CD14-positive monocyte (primary cell): ENCODE results near the gene IL1B. TPM values are rescaled to one million over a fixed set of nuclear protein-coding genes. Genes with fewer than 3 reads are reported as not detected.

Experiments
- DNase-seq, 3 donors: peaks; one replicate each; pipeline ENCODE4 v3.0.0-alpha.2; 2011 to 2022
- H2AFZ ChIP-seq: 2 replicates; pipeline ENCODE4 v1.6.0; 2012; ENCODE audit warnings: mild to moderate bottlenecking, low read depth, low read length, inconsistent platforms; ENCODE audit not compliant: insufficient read depth, poor library complexity, severe bottlenecking
- H3K27ac ChIP-seq, 2 donors: 1 replicate in 1 of 2; 2 replicates in 1 of 2; pipeline ENCODE4 v1.5.1; 2012 to 2013; ENCODE audit warnings: low read length in 2 of 2, control low read depth in 1 of 2, inconsistent platforms in 1 of 2, low read depth in 1 of 2, mild to moderate bottlenecking in 1 of 2
- H3K27me3 ChIP-seq, 2 donors: one replicate each; pipeline versions ENCODE4 v1.6.0 to v1.6.1; 2011 to 2013; ENCODE audit warnings: low read length in 2 of 2; ENCODE audit not compliant: control insufficient read depth in 2 of 2, insufficient read depth in 2 of 2
- H3K36me3 ChIP-seq, 2 donors: replicated peaks in 1 of 2; 1 replicate in 1 of 2; 2 replicates in 1 of 2; pipeline versions ENCODE4 v1.5.1 to v1.6.1; 2012 to 2013; ENCODE audit warnings: low read length in 2 of 2, control low read depth in 1 of 2, inconsistent platforms in 1 of 2, mild to moderate bottlenecking in 1 of 2; ENCODE audit not compliant: insufficient read depth in 2 of 2, control insufficient read depth in 1 of 2
- H3K4me1 ChIP-seq, 2 donors: 1 replicate in 1 of 2; 2 replicates in 1 of 2; pipeline versions ENCODE4 v1.5.1 to v1.6.1; 2012 to 2013; ENCODE audit warnings: low read length in 2 of 2, control low read depth in 1 of 2, inconsistent platforms in 1 of 2, mild to moderate bottlenecking in 1 of 2, moderate library complexity in 1 of 2; ENCODE audit not compliant: insufficient read depth in 2 of 2, control insufficient read depth in 1 of 2
- H3K4me2 ChIP-seq: replicated peaks from 2 replicates; pipeline ENCODE3; 2012; ENCODE audit warnings: low read length, moderate library complexity, mild to moderate bottlenecking; ENCODE audit not compliant: poor library complexity, severe bottlenecking; ENCODE audit errors: extremely low read depth
- H3K4me3 ChIP-seq, 3 experiments: fragments of 200-600 bp in 1 of 3; sonication (generic) in 1 of 3; replicated peaks in 1 of 3; 1 replicate in 2 of 3; 2 replicates in 1 of 3; pipeline ENCODE4 v1.5.1; 2011 to 2013; ENCODE audit warnings: low read length in 3 of 3, mild to moderate bottlenecking in 3 of 3, control low read depth in 2 of 3, low read depth in 2 of 3, inconsistent platforms in 1 of 3, moderate library complexity in 1 of 3
- H3K79me2 ChIP-seq: 2 replicates; pipeline ENCODE4 v1.6.0; 2012; ENCODE audit warnings: mild to moderate bottlenecking, control low read depth, inconsistent platforms, low read length, moderate library complexity; ENCODE audit not compliant: insufficient read depth
- H3K9ac ChIP-seq: 2 replicates; pipeline ENCODE4 v1.6.0; 2017; ENCODE audit warnings: low read length, mild to moderate bottlenecking; ENCODE audit not compliant: insufficient read depth, poor library complexity, severe bottlenecking
- H3K9me3 ChIP-seq, 2 donors: replicated peaks in 1 of 2; 1 replicate in 1 of 2; 2 replicates in 1 of 2; pipeline versions ENCODE4 v1.5.1 to v1.6.1; 2012 to 2013; ENCODE audit warnings: low read length in 2 of 2, control low read depth in 1 of 2; ENCODE audit not compliant: control insufficient read depth in 1 of 2, insufficient read depth in 1 of 2
- H4K20me1 ChIP-seq: 2 replicates; pipeline ENCODE4 v1.6.0; 2012; ENCODE audit warnings: mild to moderate bottlenecking, low read length, control low read depth, moderate library complexity; ENCODE audit not compliant: insufficient read depth
- H3K27ac Mint-ChIP-seq, 7 donors: one replicate each; pipeline ENCODE4 v1.8.0; 2020; ENCODE audit warnings: mild to moderate bottlenecking in 7 of 7, mixed read lengths in 7 of 7, moderate library complexity in 6 of 7, inconsistent platforms in 2 of 7
- H3K27me3 Mint-ChIP-seq, 3 donors: one replicate each; pipeline ENCODE4 v1.8.0; 2021 to 2022; ENCODE audit warnings: low read depth in 3 of 3, mild to moderate bottlenecking in 3 of 3, mixed read lengths in 3 of 3, moderate library complexity in 3 of 3, inconsistent platforms in 1 of 3
- H3K36me3 Mint-ChIP-seq, 2 donors: one replicate each; pipeline ENCODE4 v1.8.0; 2020; ENCODE audit warnings: mixed read lengths in 2 of 2, inconsistent platforms in 1 of 2, mild to moderate bottlenecking in 1 of 2
- H3K4me1 Mint-ChIP-seq: one replicate; pipeline ENCODE4 v1.8.0; 2020; ENCODE audit warnings: mild to moderate bottlenecking, mixed read lengths
- H3K4me3 Mint-ChIP-seq, 2 donors: one replicate each; pipeline ENCODE4 v1.8.0; 2020; ENCODE audit warnings: mild to moderate bottlenecking in 2 of 2, mixed read lengths in 2 of 2, moderate library complexity in 1 of 2
- H3K9me3 Mint-ChIP-seq, 7 donors: one replicate each; pipeline ENCODE4 v1.8.0; 2020 to 2022; ENCODE audit warnings: mixed read lengths in 7 of 7, mild to moderate bottlenecking in 6 of 7, moderate library complexity in 6 of 7, inconsistent platforms in 2 of 7
- WGBS: methylation state at CpG from one replicate; pipeline ENCODE4 v1.1.5; 2013; ENCODE audit warnings: missing lambda C conversion rate; ENCODE audit not compliant: insufficient coverage; 5-methylcytosine and 5-hydroxymethylcytosine counted together
- intact Hi-C, 2 donors: fragments of 100-400 bp; cut with micrococcal nuclease; formaldehyde crosslinking; loops; one replicate each; pipeline versions ENCODE4 v1.15.0 to v1.15.1; 2023
- polyA plus RNA-seq, 3 donors: library from polyadenylated mRNA; depleted of rRNA in 1 of 3; unstranded in 2 of 3; stranded (reverse) in 1 of 3; fragments of 300-500 nt in 2 of 3; fragments of >200 nt in 1 of 3; fragmentation: Illumina TruSeq in 2 of 3; gene quantifications; 1 replicate in 2 of 3; 2 replicates in 1 of 3; pipeline ENCODE4 v1.2.3, GENCODE V29; 2012 to 2021
- TF ChIP-seq, protein P1 (sequence below): fragments of 200-600 bp; IDR thresholded peaks from one replicate; pipeline ENCODE4 v1.8.0; 2022; ENCODE audit warnings: antibody characterized with exemption, mild to moderate bottlenecking

IL1B gene
- polyA plus RNA-seq, 3 donors: 65.1 to 1,419 (median 114) TPM

DNA sequence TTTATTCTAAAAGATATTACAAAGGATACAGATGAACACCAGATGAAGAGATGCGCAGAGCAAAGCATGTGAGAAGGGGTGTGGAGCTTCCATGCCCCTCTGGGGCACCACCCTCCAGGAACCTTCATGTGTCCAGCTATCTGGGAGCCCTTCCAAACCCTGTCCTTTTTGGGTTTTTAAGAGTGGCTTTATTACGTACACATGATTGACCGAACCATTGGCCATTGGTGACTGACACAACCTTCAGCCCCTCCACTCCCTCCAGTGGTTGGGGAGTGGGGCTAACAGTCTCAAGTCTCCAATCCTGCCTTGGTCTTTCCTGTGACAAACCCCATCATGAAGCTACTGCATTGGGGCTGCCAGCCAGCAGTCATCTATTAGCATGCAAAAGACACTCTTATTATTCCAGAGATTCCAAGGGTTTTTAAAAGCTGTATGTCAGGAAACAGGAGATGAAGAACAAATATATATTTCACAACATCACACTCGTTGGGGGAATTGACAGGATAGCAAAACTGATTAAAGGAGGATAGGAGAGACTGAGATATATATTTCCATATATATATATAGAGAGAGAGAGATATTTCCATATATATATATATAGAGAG, 19.4 kb downstream of the IL1B start:
- Histone ChIP-seq H3K27me3 (no peaks in the 10 kb centered on the region), H3K36me3 (no peaks in the 10 kb centered on the region), H4K20me1 (no peaks in the 10 kb centered on the region), H2AFZ (no peak overlapping the region), H3K27ac (no peak overlapping the region), H3K9me3 (no peaks in the 10 kb centered on the region), H3K79me2 (no peaks in the 10 kb centered on the region), H3K4me2 (no peak overlapping the region), H3K4me1 (peaks cover 5 to 8% of the 10 kb centered on the region in 2 donors), H3K4me3 (no peak overlapping the region), H3K9ac (no peak overlapping the region)
- H3K4me3 Mint-ChIP-seq: no peak overlapping the region
- H3K4me1 Mint-ChIP-seq: peaks cover 15% of the 10 kb centered on the region
- no peaks in the 10 kb centered on the region for H3K36me3 Mint-ChIP-seq
- peaks cover 0 to 3% (median 2%) of the 10 kb centered on the region in 3 donors for H3K27me3 Mint-ChIP-seq
- H3K27ac Mint-ChIP-seq: no peak overlapping the region
- H3K9me3 Mint-ChIP-seq: peaks cover 0 to 2% (median 0%) of the 10 kb centered on the region in 7 donors
- WGBS: 100% methylated on average over 1 of the region's 4 CpGs
- TF ChIP-seq, protein P1, sequence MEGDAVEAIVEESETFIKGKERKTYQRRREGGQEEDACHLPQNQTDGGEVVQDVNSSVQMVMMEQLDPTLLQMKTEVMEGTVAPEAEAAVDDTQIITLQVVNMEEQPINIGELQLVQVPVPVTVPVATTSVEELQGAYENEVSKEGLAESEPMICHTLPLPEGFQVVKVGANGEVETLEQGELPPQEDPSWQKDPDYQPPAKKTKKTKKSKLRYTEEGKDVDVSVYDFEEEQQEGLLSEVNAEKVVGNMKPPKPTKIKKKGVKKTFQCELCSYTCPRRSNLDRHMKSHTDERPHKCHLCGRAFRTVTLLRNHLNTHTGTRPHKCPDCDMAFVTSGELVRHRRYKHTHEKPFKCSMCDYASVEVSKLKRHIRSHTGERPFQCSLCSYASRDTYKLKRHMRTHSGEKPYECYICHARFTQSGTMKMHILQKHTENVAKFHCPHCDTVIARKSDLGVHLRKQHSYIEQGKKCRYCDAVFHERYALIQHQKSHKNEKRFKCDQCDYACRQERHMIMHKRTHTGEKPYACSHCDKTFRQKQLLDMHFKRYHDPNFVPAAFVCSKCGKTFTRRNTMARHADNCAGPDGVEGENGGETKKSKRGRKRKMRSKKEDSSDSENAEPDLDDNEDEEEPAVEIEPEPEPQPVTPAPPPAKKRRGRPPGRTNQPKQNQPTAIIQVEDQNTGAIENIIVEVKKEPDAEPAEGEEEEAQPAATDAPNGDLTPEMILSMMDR: no peak
- intact Hi-C loops: no loop called here
- DNase-seq: peak in 1 of 3 donors; percentile 28

DNA sequence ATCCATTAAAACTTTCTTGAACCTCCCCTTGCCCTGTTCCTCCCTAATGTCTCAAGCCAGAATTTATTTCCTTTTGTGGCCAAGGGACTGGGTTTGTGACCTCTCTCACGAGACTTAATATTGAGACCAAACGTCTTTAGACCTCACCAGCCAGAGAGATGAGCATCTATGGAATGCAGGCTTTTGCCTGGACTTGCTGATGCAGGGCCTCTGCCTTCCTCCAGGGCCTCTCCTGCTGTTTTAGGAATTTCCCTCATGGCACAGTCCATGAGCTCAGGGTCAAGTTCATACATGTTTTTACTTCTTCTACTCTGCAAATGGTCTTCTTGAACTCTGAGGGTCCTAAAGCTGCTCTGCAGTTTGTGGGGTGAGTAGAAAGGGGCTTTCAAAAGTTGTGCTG, 22.3 kb downstream of the IL1B start:
- Histone ChIP-seq H3K4me1 (peaks cover 21 to 28% of the 10 kb centered on the region in 2 donors), H3K9ac (no peak overlapping the region), H3K36me3 (no peaks in the 10 kb centered on the region), H3K9me3 (no peaks in the 10 kb centered on the region), H3K4me2 (no peak overlapping the region), H3K27ac (no peak overlapping the region), H3K27me3 (no peaks in the 10 kb centered on the region), H4K20me1 (no peaks in the 10 kb centered on the region), H3K79me2 (no peaks in the 10 kb centered on the region), H3K4me3 (no peak overlapping the region), H2AFZ (no peak overlapping the region)
- Mint-ChIP-seq H3K36me3 (no peaks in the 10 kb centered on the region), H3K4me3 (no peak overlapping the region), H3K9me3 (peaks cover 0 to 5% (median 0%) of the 10 kb centered on the region in 7 donors), H3K27ac (no peak overlapping the region), H3K4me1 (peaks cover 26% of the 10 kb centered on the region), H3K27me3 (peaks cover 0 to 9% (median 5%) of the 10 kb centered on the region in 3 donors)
- intact Hi-C loops: no loop called here
- no peak for DNase-seq
- TF ChIP-seq, protein P1: no peak
- 87% methylated on average over 2 of the region's 2 CpGs for WGBS
